Activated T-cell treated with anti-CD3 and anti-CD28 coated beads, Interleukin-2, amount 50 U/mL, for 72 hours (primary cell): Measurements from ENCODE around the gene FAM24B. TPM values are rescaled to one million over a fixed set of nuclear protein-coding genes. Genes with fewer than 3 reads are reported as not detected.

ENCODE experiments used
- ATAC-seq, 2 donors: fragments of 150-1000 bp; cut with Tn5 transposase; replicated peaks in 1 of 2; 2 replicates each; pipeline ENCODE4 v1.10.0; 2021; ENCODE audit warnings: moderate library complexity in 2 of 2, mild to moderate bottlenecking in 1 of 2
- DNase-seq, 2 donors: peaks; one replicate each; pipeline ENCODE4 v3.0.0; 2021 to 2022; ENCODE audit warnings: mixed read lengths in 1 of 2
- H3K27ac Mint-ChIP-seq: one replicate; pipeline ENCODE4 v1.8.0; 2022; ENCODE audit warnings: mild to moderate bottlenecking, moderate library complexity, mixed read lengths
- H3K27me3 Mint-ChIP-seq: one replicate; pipeline ENCODE4 v1.8.0; 2022; ENCODE audit warnings: low read depth, mixed read lengths
- H3K36me3 Mint-ChIP-seq, 2 donors: one replicate each; pipeline ENCODE4 v1.8.0; 2022; ENCODE audit warnings: mixed read lengths in 2 of 2, mild to moderate bottlenecking in 1 of 2; ENCODE audit not compliant: insufficient read depth in 2 of 2
- H3K4me1 Mint-ChIP-seq: one replicate; pipeline ENCODE4 v1.8.0; 2022; ENCODE audit warnings: low read depth, mixed read lengths
- H3K4me3 Mint-ChIP-seq, 2 donors: one replicate each; pipeline ENCODE4 v1.8.0; 2022; ENCODE audit warnings: mild to moderate bottlenecking in 2 of 2, mixed read lengths in 2 of 2, moderate library complexity in 2 of 2
- H3K9me3 Mint-ChIP-seq, 2 donors: one replicate each; pipeline ENCODE4 v1.8.0; 2022; ENCODE audit warnings: mixed read lengths in 2 of 2
- total RNA-seq, 2 donors: library from RNA; stranded (reverse); gene quantifications; one replicate each; pipeline ENCODE4 v1.2.3, GENCODE V29; 2022

FAM24B gene
- total RNA-seq, 2 donors from 2014 or later = 38.1 to 42.2 TPM

- Mint-ChIP-seq H3K9me3 (peaks cover 0 to 4% of the 10 kb centered on the region in 2 donors), H3K4me3 (no peak overlapping the region), H3K4me1 (no peaks in the 10 kb centered on the region), H3K27ac (no peak overlapping the region), H3K36me3 (peaks cover 9 to 12% of the 10 kb centered on the region in 2 donors), H3K27me3 (peaks cover 17% of the 10 kb centered on the region)
- DNase-seq (no peak), ATAC-seq (no peak)
Observed at GRCh38 chr10:122830965-122831353, 48.4 kb downstream of the FAM24B start.

- no peaks in the 10 kb centered on the region for H3K4me1 Mint-ChIP-seq
- no peak for ATAC-seq
- H3K4me3 Mint-ChIP-seq = no peak overlapping the region
- peaks cover 17% of the 10 kb centered on the region for H3K27me3 Mint-ChIP-seq
- no peak for DNase-seq
- peaks cover 9 to 12% of the 10 kb centered on the region in 2 donors for H3K36me3 Mint-ChIP-seq
- H3K9me3 Mint-ChIP-seq = peaks cover 0 to 4% of the 10 kb centered on the region in 2 donors
- no peak overlapping the region for H3K27ac Mint-ChIP-seq
Observed at GRCh38 chr10:122830273-122830964, 49.0 kb downstream of the FAM24B start.

- no peak overlapping the region for H3K4me3 Mint-ChIP-seq
- DNase-seq (no peak), ATAC-seq (no peak)
- peaks cover 0 to 4% of the 10 kb centered on the region in 2 donors for H3K9me3 Mint-ChIP-seq
- peaks cover 7 to 12% of the 10 kb centered on the region in 2 donors for H3K36me3 Mint-ChIP-seq
- no peaks in the 10 kb centered on the region for H3K4me1 Mint-ChIP-seq
- H3K27me3 Mint-ChIP-seq = peaks cover 23% of the 10 kb centered on the region
- no peak overlapping the region for H3K27ac Mint-ChIP-seq
Observed at GRCh38 chr10:122829454-122829853, 49.9 kb downstream of the FAM24B start.

GRCh38 chr10:122828716-122829255 lies 50.6 kb downstream of the FAM24B start:
- ATAC-seq (no peak), DNase-seq (no peak)
- Mint-ChIP-seq H3K27me3 (peaks cover 23% of the 10 kb centered on the region), H3K36me3 (peaks cover 7 to 12% of the 10 kb centered on the region in 2 donors), H3K4me3 (no peak overlapping the region), H3K4me1 (no peaks in the 10 kb centered on the region), H3K9me3 (peaks cover 0 to 4% of the 10 kb centered on the region in 2 donors), H3K27ac (no peak overlapping the region)

- Mint-ChIP-seq H3K27ac (no peak overlapping the region), H3K4me1 (no peaks in the 10 kb centered on the region), H3K36me3 (peaks cover 7 to 12% of the 10 kb centered on the region in 2 donors), H3K4me3 (no peak overlapping the region), H3K9me3 (peaks cover 0 to 4% of the 10 kb centered on the region in 2 donors), H3K27me3 (peaks cover 29% of the 10 kb centered on the region)
- no peak for DNase-seq
- no peak for ATAC-seq
Observed at GRCh38 chr10:122827302-122827701, 52.1 kb downstream of the FAM24B start.

GRCh38 chr10:122822973-122823690 lies 56.2 kb downstream of the FAM24B start:
- H3K4me1 Mint-ChIP-seq = no peaks in the 10 kb centered on the region

GRCh38 chr10:122821808-122822207 lies 57.6 kb downstream of the FAM24B start:
- no peak overlapping the region for H3K4me3 Mint-ChIP-seq
- ATAC-seq (no peak), DNase-seq (no peak)
- no peaks in the 10 kb centered on the region for H3K4me1 Mint-ChIP-seq
- no peak overlapping the region for H3K27ac Mint-ChIP-seq
- H3K27me3 Mint-ChIP-seq = peaks cover 46% of the 10 kb centered on the region
- H3K36me3 Mint-ChIP-seq = peaks cover 0 to 2% of the 10 kb centered on the region in 2 donors
- no peaks in the 10 kb centered on the region for H3K9me3 Mint-ChIP-seq

More at GRCh38 chr10:122822973-122823690, 56.2 kb downstream of the FAM24B start:
- peaks cover 0 to 2% of the 10 kb centered on the region in 2 donors for H3K36me3 Mint-ChIP-seq
- no peak for DNase-seq
- H3K27me3 Mint-ChIP-seq = peaks cover 38% of the 10 kb centered on the region
- H3K27ac Mint-ChIP-seq = no peak overlapping the region
- no peak for ATAC-seq
- no peaks in the 10 kb centered on the region for H3K9me3 Mint-ChIP-seq
- H3K4me3 Mint-ChIP-seq = no peak overlapping the region

GRCh38 chr10:122815458-122815857 lies 63.9 kb downstream of the FAM24B start:
- Mint-ChIP-seq H3K4me3 (no peak overlapping the region), H3K27ac (no peak overlapping the region), H3K9me3 (no peaks in the 10 kb centered on the region), H3K4me1 (no peaks in the 10 kb centered on the region), H3K36me3 (peaks cover 0 to 2% of the 10 kb centered on the region in 2 donors), H3K27me3 (peaks cover 40% of the 10 kb centered on the region)
- ATAC-seq (no peak), DNase-seq (no peak)

- Mint-ChIP-seq H3K4me1 (no peaks in the 10 kb centered on the region), H3K27me3 (peaks cover 40% of the 10 kb centered on the region), H3K27ac (no peak overlapping the region), H3K9me3 (no peaks in the 10 kb centered on the region), H3K36me3 (peaks cover 0 to 2% of the 10 kb centered on the region in 2 donors), H3K4me3 (no peak overlapping the region)
- ATAC-seq = no peak
- DNase-seq = no peak
Observed at GRCh38 chr10:122814493-122814892, 64.9 kb downstream of the FAM24B start.

GRCh38 chr10:122812751-122813150 lies 66.6 kb downstream of the FAM24B start:
- H3K9me3 Mint-ChIP-seq = no peaks in the 10 kb centered on the region
- no peak overlapping the region for H3K4me3 Mint-ChIP-seq
- ATAC-seq (no peak), DNase-seq (no peak)
- H3K36me3 Mint-ChIP-seq = no peaks in the 10 kb centered on the region
- H3K4me1 Mint-ChIP-seq = no peaks in the 10 kb centered on the region
- peaks cover 30% of the 10 kb centered on the region for H3K27me3 Mint-ChIP-seq
- no peak overlapping the region for H3K27ac Mint-ChIP-seq

GRCh38 chr10:122802282-122802681 lies 77.1 kb downstream of the FAM24B start:
- DNase-seq (no peak), ATAC-seq (no peak)
- H3K4me3 Mint-ChIP-seq = no peak overlapping the region
- no peaks in the 10 kb centered on the region for H3K9me3 Mint-ChIP-seq
- H3K27me3 Mint-ChIP-seq = peaks cover 10% of the 10 kb centered on the region
- H3K4me1 Mint-ChIP-seq = no peaks in the 10 kb centered on the region
- H3K27ac Mint-ChIP-seq = no peak overlapping the region
- no peaks in the 10 kb centered on the region for H3K36me3 Mint-ChIP-seq
